GM19395 (cell line): Measurements from ENCODE around the gene TMEM232.
A peak's percentile ranks its signal among the peaks of the same experiment; 100 is the strongest.

Source experiments
- ATAC-seq: cut with Tn5 transposase; IDR thresholded peaks from one replicate; pipeline ENCODE4 v1.9.1; 2021; ENCODE audit warnings: mild to moderate bottlenecking, moderate library complexity; ENCODE audit not compliant: unreplicated experiment

The TMEM232 gene

GRCh38 chr5:110634475-110634874 lies 92.0 kb downstream of the TMEM232 start:
- no peak for ATAC-seq

GRCh38 chr5:110631236-110631635 lies 95.2 kb downstream of the TMEM232 start:
- ATAC-seq = no peak

GRCh38 chr5:110630350-110630749 lies 96.1 kb downstream of the TMEM232 start:
- no peak for ATAC-seq

- ATAC-seq = no peak
These were observed 101.0 kb downstream of the TMEM232 start for GRCh38 chr5:110625376-110625999.

- ATAC-seq = no peak
These were observed 102.6 kb downstream of the TMEM232 start for GRCh38 chr5:110623874-110624273.

GRCh38 chr5:110618941-110619340 lies 107.5 kb downstream of the TMEM232 start:
- ATAC-seq = no peak

GRCh38 chr5:110616009-110616408 lies 110.5 kb downstream of the TMEM232 start:
- no peak for ATAC-seq

GRCh38 chr5:110612794-110613247 lies 113.7 kb downstream of the TMEM232 start:
- ATAC-seq = no peak

GRCh38 chr5:110611817-110612216 lies 114.7 kb downstream of the TMEM232 start:
- no peak for ATAC-seq

GRCh38 chr5:110594866-110595265 lies 131.6 kb downstream of the TMEM232 start:
- ATAC-seq = no peak

GRCh38 chr5:110590187-110590586 lies 136.3 kb downstream of the TMEM232 start:
- peak; percentile 79 for ATAC-seq

GRCh38 chr5:110588286-110588980 lies 138.0 kb downstream of the TMEM232 start:
- ATAC-seq = no peak

GRCh38 chr5:110580625-110581024 lies 145.8 kb downstream of the TMEM232 start:
- no peak for ATAC-seq

- ATAC-seq = no peak
These were observed 153.7 kb downstream of the TMEM232 start for GRCh38 chr5:110572729-110573128.

GRCh38 chr5:110562191-110562590 lies 164.3 kb downstream of the TMEM232 start:
- no peak for ATAC-seq

- no peak for ATAC-seq
These were observed 165.0 kb downstream of the TMEM232 start for GRCh38 chr5:110561510-110561909.

GRCh38 chr5:110549301-110549700 lies 177.2 kb downstream of the TMEM232 start:
- no peak for ATAC-seq

- ATAC-seq = no peak
These were observed 178.3 kb downstream of the TMEM232 start for GRCh38 chr5:110548171-110548570.

GRCh38 chr5:110547495-110547894 lies 179.0 kb downstream of the TMEM232 start:
- no peak for ATAC-seq

GRCh38 chr5:110545716-110546115 lies 180.8 kb downstream of the TMEM232 start:
- no peak for ATAC-seq

GRCh38 chr5:110544603-110545002 lies 181.9 kb downstream of the TMEM232 start:
- ATAC-seq = no peak

- no peak for ATAC-seq
These were observed 183.5 kb downstream of the TMEM232 start for GRCh38 chr5:110542949-110543348.
